DMS153 (cell line): ENCODE results near the gene BCR.

Source experiments
- DNase-seq: peaks from one replicate; lab custom pipeline; 2025; lab: John Stamatoyannopoulos, UW

BCR gene

GRCh38 chr22:23262518-23263332 lies 82.4 kb downstream of the BCR start:
- no peak for DNase-seq

- DNase-seq: no peak
These were observed 83.6 kb downstream of the BCR start for GRCh38 chr22:23263651-23264555.

- DNase-seq: no peak
These were observed 84.5 kb downstream of the BCR start for GRCh38 chr22:23264610-23265367.

- no peak for DNase-seq
These were observed 85.0 kb downstream of the BCR start for GRCh38 chr22:23265368-23265700.

GRCh38 chr22:23266780-23267179 lies 86.5 kb downstream of the BCR start:
- DNase-seq: no peak

- DNase-seq: no peak
These were observed 87.1 kb downstream of the BCR start for GRCh38 chr22:23267226-23268043.

GRCh38 chr22:23268139-23268712 lies 87.9 kb downstream of the BCR start:
- no peak for DNase-seq

- no peak for DNase-seq
These were observed 88.6 kb downstream of the BCR start for GRCh38 chr22:23268877-23269276.

- no peak for DNase-seq
These were observed 89.3 kb downstream of the BCR start for GRCh38 chr22:23269441-23270211.

- DNase-seq: no peak
These were observed 90.0 kb downstream of the BCR start for GRCh38 chr22:23270212-23270733.

GRCh38 chr22:23270798-23271596 lies 90.7 kb downstream of the BCR start:
- no peak for DNase-seq

- no peak for DNase-seq
These were observed 91.2 kb downstream of the BCR start for GRCh38 chr22:23271597-23271908.

- no peak for DNase-seq
These were observed 92.1 kb downstream of the BCR start for GRCh38 chr22:23272371-23272770.

GRCh38 chr22:23272834-23273233 lies 92.5 kb downstream of the BCR start:
- no peak for DNase-seq

- no peak for DNase-seq
These were observed 93.3 kb downstream of the BCR start for GRCh38 chr22:23273445-23274145.

- no peak for DNase-seq
These were observed 93.8 kb downstream of the BCR start for GRCh38 chr22:23274146-23274526.

GRCh38 chr22:23274891-23275694 lies 94.8 kb downstream of the BCR start:
- DNase-seq: no peak

- DNase-seq: no peak
These were observed 95.4 kb downstream of the BCR start for GRCh38 chr22:23275751-23276150.
